ENCODE data around the gene UBE2O.

UBE2O gene

DNA sequence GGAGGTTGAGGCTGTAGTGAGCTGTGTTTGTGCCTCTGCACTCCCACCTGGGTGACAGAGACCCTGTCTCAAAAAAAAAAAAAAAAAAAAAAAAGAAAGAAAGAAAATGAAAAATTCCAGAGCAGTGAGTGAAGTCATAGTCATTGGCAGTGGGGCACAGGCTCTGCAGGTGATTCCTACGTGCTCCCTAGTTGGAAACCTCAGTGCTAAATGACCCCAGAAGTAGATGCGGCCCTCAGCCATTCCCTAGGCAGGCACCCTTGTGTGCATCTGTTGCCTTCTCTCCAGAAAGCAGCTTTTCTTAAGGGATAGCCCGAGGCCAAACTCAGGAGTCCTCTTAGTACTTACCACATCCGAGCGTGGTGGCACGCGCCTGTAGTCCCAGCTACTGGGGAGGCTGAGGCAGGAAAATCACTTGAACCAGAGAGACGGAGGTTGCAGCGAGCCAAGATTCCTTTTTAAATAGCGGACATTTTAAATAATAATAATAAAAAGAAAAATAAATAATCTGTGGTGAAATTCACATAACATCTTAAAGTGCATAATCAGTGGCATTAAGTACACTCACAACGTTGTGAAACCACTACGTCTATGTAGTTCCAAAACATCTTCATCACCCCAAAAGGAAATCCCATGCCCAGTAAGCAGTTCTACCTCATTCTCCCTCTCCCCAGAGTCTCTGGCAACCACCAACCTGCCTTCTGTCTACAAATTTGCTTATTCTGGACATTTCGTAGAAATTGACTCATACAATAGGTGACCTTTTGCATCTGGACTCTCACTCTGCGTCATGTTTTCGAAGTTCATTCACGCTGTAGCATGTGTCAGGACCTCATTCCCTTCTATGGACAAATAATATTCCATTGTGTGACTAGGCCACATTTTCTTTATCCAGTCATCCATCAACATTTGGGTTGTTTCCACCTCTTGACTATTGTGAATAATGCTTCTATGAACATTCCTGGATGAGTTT is 81.0 kb downstream of the UBE2O start:
- Histone ChIP-seq H4K8ac (ENCODE audit: low read depth, low read length) (no peak overlapping the region), H4K12ac (ENCODE audit: low read depth, low read length) (no peak overlapping the region), H3K4me3 (ENCODE audit: low read depth, low read length) (no peak overlapping the region), H2AK5ac (ENCODE audit: low read length) (no peak overlapping the region), H3K27me3 (ENCODE audit: insufficient read depth, low read length) (no peaks in the 10 kb centered on the region), H2BK12ac (ENCODE audit: low read length) (no peak overlapping the region), H3K14ac (ENCODE audit: low read length) (no peak overlapping the region), H3K9me3 (ENCODE audit: insufficient read depth, low read depth, low read length) (peaks cover 2% of the 10 kb centered on the region), H2BK120ac (ENCODE audit: insufficient read depth, low read length, poor library complexity) (no peak overlapping the region), H3K4me2 (ENCODE audit: low read length) (no peak overlapping the region), H3K9ac (ENCODE audit: low read length) (no peak overlapping the region), H4K91ac (ENCODE audit: low read depth, low read length) (no peak overlapping the region), H3K4ac (ENCODE audit: low read depth, low read length) (no peak overlapping the region), H3K79me1 (ENCODE audit: low read length) (no peaks in the 10 kb centered on the region), H3K18ac (ENCODE audit: low read length) (no peak overlapping the region), H2AFZ (ENCODE audit: insufficient read depth, low read length, poor library complexity) (no peak overlapping the region), H2BK5ac (ENCODE audit: low read depth, low read length, poor library complexity) (no peak overlapping the region), H3K23ac (ENCODE audit: low read length) (no peak overlapping the region), H3K4me1 (ENCODE audit: control insufficient read depth in 1 of 2, insufficient read depth in 2 of 2, low read length in 2 of 2) (peaks cover 3 to 9% of the 10 kb centered on the region in 2 experiments), H3K27ac (ENCODE audit: low read depth, low read length) (no peak overlapping the region), H3K79me2 (ENCODE audit: control insufficient read depth, insufficient read depth, low read length, poor library complexity) (no peaks in the 10 kb centered on the region), H3K36me3 (ENCODE audit: control insufficient read depth in 1 of 2, insufficient read depth in 2 of 2, low read length in 2 of 2) (no peaks in the 10 kb centered on the region)
- DNase-seq: peak; percentile 79 to 89
- no CpG with 5 or more reads among the region's 16 CpGs for WGBS (ENCODE audit: extremely low coverage, insufficient coverage, insufficient read length)

DNA sequence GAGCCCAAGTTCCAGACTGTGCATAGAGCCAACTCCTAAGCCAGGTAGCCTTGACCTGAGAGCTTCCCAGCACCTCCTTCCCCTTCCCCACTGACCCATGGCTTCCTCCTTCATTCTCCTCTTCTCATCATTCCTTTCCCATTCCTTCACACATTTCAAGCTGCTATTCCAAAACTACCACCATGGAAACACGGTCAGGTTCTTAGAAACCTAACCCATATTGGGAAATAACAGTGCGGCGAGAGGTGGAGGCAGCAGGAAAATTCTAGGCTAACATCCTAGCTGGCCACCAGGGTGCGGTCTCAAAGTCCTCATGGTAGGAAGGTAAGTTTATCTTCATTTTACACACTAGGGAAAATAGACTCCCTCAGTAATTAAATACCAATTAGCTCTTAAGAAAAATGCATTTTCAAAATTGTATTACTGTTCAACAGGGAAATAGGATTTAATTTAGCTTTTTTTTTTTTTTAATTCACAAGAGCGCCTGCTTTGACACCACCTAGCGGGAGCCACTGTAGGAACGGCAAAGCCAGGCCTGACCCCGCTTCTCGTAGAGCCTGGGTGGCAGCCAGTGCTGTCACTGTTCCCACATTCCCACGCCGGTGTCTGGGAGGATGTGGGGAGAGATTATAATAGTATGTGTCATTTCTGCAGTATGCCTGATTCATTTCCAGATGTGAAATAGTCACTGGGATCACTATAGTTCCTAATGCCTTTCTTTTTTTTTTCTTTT is 82.5 kb downstream of the UBE2O start:
- H3K9ac ChIP-seq (ENCODE audit: low read length): no peak overlapping the region
- no peak overlapping the region for H3K4me3 ChIP-seq (ENCODE audit: low read depth, low read length)

DNA sequence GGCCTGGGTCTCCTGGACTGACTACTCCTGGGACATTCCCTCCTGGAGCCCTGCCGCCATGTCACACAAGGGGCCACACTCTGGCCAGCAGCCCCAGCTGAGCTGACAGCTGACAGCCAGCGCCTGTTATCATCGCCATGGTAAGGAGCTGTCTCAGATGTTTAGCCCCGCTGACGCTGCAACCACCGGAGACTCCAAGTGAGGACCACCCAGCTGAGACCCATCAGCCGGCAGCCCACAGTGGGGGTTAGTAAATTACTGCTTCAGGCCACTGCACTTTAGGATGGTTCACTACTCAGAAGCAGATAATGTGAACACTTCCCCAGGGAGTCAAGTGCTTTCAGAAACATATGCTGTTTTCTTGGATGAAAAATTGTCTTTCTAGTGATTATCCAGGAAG is 83.1 kb downstream of the UBE2O start:
- Histone ChIP-seq H3K27ac (ENCODE audit: low read depth, low read length) (no peak overlapping the region), H3K4me2 (ENCODE audit: low read length) (no peak overlapping the region), H3K4me1 (ENCODE audit: control insufficient read depth in 1 of 2, insufficient read depth in 2 of 2, low read length in 2 of 2) (peaks cover 0 to 5% of the 10 kb centered on the region in 2 experiments), H3K9ac (ENCODE audit: low read length) (no peak overlapping the region), H2AK5ac (ENCODE audit: low read length) (no peak overlapping the region), H2BK12ac (ENCODE audit: low read length) (no peak overlapping the region), H3K23ac (ENCODE audit: low read length) (no peak overlapping the region), H3K9me3 (ENCODE audit: insufficient read depth, low read depth, low read length) (peaks cover 2% of the 10 kb centered on the region), H3K79me1 (ENCODE audit: low read length) (no peaks in the 10 kb centered on the region), H4K12ac (ENCODE audit: low read depth, low read length) (no peak overlapping the region), H3K14ac (ENCODE audit: low read length) (no peak overlapping the region), H2BK120ac (ENCODE audit: insufficient read depth, low read length, poor library complexity) (no peak overlapping the region), H3K4ac (ENCODE audit: low read depth, low read length) (no peak overlapping the region), H3K4me3 (ENCODE audit: low read depth, low read length) (no peak overlapping the region), H3K27me3 (ENCODE audit: insufficient read depth, low read length) (no peaks in the 10 kb centered on the region), H3K36me3 (ENCODE audit: control insufficient read depth in 1 of 2, insufficient read depth in 2 of 2, low read length in 2 of 2) (no peaks in the 10 kb centered on the region), H3K18ac (ENCODE audit: low read length) (no peak overlapping the region), H4K8ac (ENCODE audit: low read depth, low read length) (no peak overlapping the region), H2AFZ (ENCODE audit: insufficient read depth, low read length, poor library complexity) (no peak overlapping the region), H3K79me2 (ENCODE audit: control insufficient read depth, insufficient read depth, low read length, poor library complexity) (no peaks in the 10 kb centered on the region), H4K91ac (ENCODE audit: low read depth, low read length) (no peak overlapping the region), H2BK5ac (ENCODE audit: low read depth, low read length, poor library complexity) (no peak overlapping the region)
- no CpG with 5 or more reads among the region's 7 CpGs for WGBS (ENCODE audit: extremely low coverage, insufficient coverage, insufficient read length)
- no peak for DNase-seq

More for the DNA sequence above, 82.5 kb downstream of the UBE2O start:
- Histone ChIP-seq H3K79me1 (ENCODE audit: low read length) (no peaks in the 10 kb centered on the region), H2AFZ (ENCODE audit: insufficient read depth, low read length, poor library complexity) (no peak overlapping the region), H3K27ac (ENCODE audit: low read depth, low read length) (no peak overlapping the region), H3K4me2 (ENCODE audit: low read length) (no peak overlapping the region), H3K18ac (ENCODE audit: low read length) (no peak overlapping the region), H3K27me3 (ENCODE audit: insufficient read depth, low read length) (no peaks in the 10 kb centered on the region), H4K91ac (ENCODE audit: low read depth, low read length) (no peak overlapping the region), H3K9me3 (ENCODE audit: insufficient read depth, low read depth, low read length) (peaks cover 2% of the 10 kb centered on the region), H4K8ac (ENCODE audit: low read depth, low read length) (no peak overlapping the region), H3K36me3 (ENCODE audit: control insufficient read depth in 1 of 2, insufficient read depth in 2 of 2, low read length in 2 of 2) (no peaks in the 10 kb centered on the region), H4K12ac (ENCODE audit: low read depth, low read length) (no peak overlapping the region), H3K4ac (ENCODE audit: low read depth, low read length) (no peak overlapping the region), H2AK5ac (ENCODE audit: low read length) (no peak overlapping the region), H2BK120ac (ENCODE audit: insufficient read depth, low read length, poor library complexity) (no peak overlapping the region), H2BK12ac (ENCODE audit: low read length) (no peak overlapping the region), H2BK5ac (ENCODE audit: low read depth, low read length, poor library complexity) (no peak overlapping the region), H3K14ac (ENCODE audit: low read length) (no peak overlapping the region), H3K79me2 (ENCODE audit: control insufficient read depth, insufficient read depth, low read length, poor library complexity) (no peaks in the 10 kb centered on the region), H3K4me1 (ENCODE audit: control insufficient read depth in 1 of 2, insufficient read depth in 2 of 2, low read length in 2 of 2) (peaks cover 1 to 6% of the 10 kb centered on the region in 2 experiments), H3K23ac (ENCODE audit: low read length) (no peak overlapping the region)
- peak; percentile 66 to 87 for DNase-seq
- WGBS (ENCODE audit: extremely low coverage, insufficient coverage, insufficient read length): no CpG with 5 or more reads among the region's 11 CpGs

DNA sequence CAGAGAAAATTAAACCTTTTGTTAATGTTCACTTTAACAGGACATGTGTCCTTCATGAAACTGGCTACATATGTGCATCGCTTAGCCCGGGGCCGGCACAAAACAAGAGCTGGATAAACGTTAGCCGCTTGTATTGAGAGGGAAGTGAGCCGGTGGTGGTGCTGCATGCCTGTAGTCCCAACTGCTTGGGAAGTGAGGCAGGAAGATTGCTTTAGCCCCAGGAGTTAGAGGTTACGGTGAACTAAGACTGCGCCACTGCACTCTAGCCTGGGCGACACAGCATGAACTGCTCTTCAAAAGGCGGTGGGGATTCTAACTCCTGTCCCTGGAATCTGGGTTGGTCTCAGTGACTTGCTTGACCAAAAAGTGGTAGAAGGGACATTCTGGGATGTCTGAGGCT is 83.6 kb downstream of the UBE2O start:
- Histone ChIP-seq H3K23ac (ENCODE audit: low read length) (no peak overlapping the region), H3K4me3 (ENCODE audit: low read depth, low read length) (no peak overlapping the region), H4K8ac (ENCODE audit: low read depth, low read length) (no peak overlapping the region), H3K79me2 (ENCODE audit: control insufficient read depth, insufficient read depth, low read length, poor library complexity) (no peaks in the 10 kb centered on the region), H4K12ac (ENCODE audit: low read depth, low read length) (no peak overlapping the region), H3K14ac (ENCODE audit: low read length) (no peak overlapping the region), H3K4me2 (ENCODE audit: low read length) (no peak overlapping the region), H3K27ac (ENCODE audit: low read depth, low read length) (no peak overlapping the region), H3K18ac (ENCODE audit: low read length) (no peak overlapping the region), H3K4ac (ENCODE audit: low read depth, low read length) (no peak overlapping the region), H3K79me1 (ENCODE audit: low read length) (no peaks in the 10 kb centered on the region), H2AFZ (ENCODE audit: insufficient read depth, low read length, poor library complexity) (no peak overlapping the region), H3K9ac (ENCODE audit: low read length) (no peak overlapping the region), H2BK5ac (ENCODE audit: low read depth, low read length, poor library complexity) (no peak overlapping the region), H3K27me3 (ENCODE audit: insufficient read depth, low read length) (no peaks in the 10 kb centered on the region), H3K9me3 (ENCODE audit: insufficient read depth, low read depth, low read length) (peaks cover 2% of the 10 kb centered on the region), H2AK5ac (ENCODE audit: low read length) (no peak overlapping the region), H2BK12ac (ENCODE audit: low read length) (no peak overlapping the region), H2BK120ac (ENCODE audit: insufficient read depth, low read length, poor library complexity) (no peak overlapping the region), H3K36me3 (ENCODE audit: control insufficient read depth in 1 of 2, insufficient read depth in 2 of 2, low read length in 2 of 2) (no peaks in the 10 kb centered on the region), H4K91ac (ENCODE audit: low read depth, low read length) (no peak overlapping the region), H3K4me1 (ENCODE audit: control insufficient read depth in 1 of 2, insufficient read depth in 2 of 2, low read length in 2 of 2) (peaks cover 0 to 5% of the 10 kb centered on the region in 2 experiments)
- WGBS (ENCODE audit: extremely low coverage, insufficient coverage, insufficient read length): no CpG with 5 or more reads among the region's 10 CpGs
- no peak for DNase-seq
